C4-2B (cell line): Measurements from ENCODE around the gene ARFRP1.

Experiments
- H3K27ac ChIP-seq: fragments of 450-650 bp; 2 replicates; pipeline ENCODE4 v1.5.1; 2017
- ZFX ChIP-seq: fragments of 450-650 bp; IDR thresholded peaks from 2 replicates; pipeline ENCODE4 v1.6.1; 2017
- TF ChIP-seq, protein P1 (sequence below): fragments of 450-650 bp; conservative IDR thresholded peaks from 2 replicates; pipeline ENCODE4 v1.5.1; 2017; ENCODE audit warnings: mild to moderate bottlenecking

The ARFRP1 gene

DNA sequence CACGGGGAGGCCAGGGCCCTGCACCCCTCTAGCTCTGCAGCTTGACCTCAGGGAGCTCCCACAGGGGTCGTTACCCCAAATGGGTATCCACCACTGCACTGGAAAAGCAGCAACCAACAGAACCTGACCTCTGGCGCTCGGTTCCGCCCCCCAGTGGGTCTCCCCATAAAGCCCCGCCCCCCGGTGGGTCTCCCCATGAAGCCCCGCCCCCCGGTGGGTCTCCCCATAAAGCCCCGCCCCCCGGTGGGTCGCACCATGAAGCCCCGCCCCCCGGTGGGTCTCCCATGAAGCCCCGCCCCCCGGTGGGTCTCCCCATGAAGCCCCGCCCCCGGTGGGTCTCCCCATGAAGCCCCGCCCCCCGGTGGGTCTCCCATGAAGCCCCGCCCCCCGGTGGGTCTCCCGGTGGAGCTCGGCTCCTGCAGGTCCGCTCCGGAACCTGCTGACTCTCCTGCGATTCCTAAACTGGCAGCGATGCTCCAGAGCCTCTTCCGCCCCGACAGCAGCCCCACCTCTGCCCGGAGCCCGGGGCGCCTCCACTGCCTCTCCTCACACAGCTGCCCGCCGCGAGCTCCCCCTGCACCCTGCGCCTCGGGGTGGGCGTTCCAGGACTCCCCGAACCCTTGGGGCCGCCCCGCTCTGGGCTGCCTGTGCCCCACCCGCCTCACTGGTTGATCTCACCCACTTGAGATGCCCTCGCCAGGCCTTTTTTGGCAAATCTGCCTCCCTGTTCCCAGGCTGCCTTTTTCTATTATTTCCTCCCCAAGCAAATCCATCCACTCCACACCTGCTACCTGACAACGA is 43.9 kb upstream of the ARFRP1 start:
- H3K27ac ChIP-seq = no peak overlapping the region
- TF ChIP-seq, protein P1, sequence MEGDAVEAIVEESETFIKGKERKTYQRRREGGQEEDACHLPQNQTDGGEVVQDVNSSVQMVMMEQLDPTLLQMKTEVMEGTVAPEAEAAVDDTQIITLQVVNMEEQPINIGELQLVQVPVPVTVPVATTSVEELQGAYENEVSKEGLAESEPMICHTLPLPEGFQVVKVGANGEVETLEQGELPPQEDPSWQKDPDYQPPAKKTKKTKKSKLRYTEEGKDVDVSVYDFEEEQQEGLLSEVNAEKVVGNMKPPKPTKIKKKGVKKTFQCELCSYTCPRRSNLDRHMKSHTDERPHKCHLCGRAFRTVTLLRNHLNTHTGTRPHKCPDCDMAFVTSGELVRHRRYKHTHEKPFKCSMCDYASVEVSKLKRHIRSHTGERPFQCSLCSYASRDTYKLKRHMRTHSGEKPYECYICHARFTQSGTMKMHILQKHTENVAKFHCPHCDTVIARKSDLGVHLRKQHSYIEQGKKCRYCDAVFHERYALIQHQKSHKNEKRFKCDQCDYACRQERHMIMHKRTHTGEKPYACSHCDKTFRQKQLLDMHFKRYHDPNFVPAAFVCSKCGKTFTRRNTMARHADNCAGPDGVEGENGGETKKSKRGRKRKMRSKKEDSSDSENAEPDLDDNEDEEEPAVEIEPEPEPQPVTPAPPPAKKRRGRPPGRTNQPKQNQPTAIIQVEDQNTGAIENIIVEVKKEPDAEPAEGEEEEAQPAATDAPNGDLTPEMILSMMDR = no peak
- no peak for TF ChIP-seq ZFX

DNA sequence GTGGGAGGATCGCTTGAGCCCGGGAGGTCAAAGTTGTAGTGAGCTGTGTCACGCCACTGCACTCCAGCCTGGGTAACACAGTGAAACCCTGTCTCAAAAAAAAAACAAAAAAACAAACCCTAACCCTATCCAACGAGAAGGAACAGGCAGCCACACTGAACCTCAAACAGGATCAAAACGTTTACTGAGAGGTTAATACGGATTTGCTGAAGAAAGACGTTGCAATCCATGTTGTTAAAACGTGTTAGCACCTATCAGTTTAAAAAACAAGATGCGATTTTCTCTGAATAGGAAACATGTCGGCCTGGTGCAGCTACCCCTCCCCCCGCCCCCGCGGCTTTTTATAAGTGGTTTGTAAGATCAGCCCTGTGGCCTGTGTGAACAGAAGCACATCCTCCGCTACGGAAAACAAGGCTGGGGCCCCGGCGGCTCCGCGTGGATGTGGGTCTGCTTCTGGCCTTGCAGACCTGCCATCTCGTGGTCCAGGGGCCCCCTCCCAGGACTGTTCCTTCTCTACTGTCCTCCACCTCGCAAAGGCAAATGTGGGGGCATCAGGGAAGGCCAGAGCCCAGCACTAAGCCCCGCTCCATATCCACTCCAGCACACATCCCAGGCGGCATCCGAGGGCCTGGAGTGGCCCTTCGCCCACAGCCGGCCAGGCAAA is 43.2 kb upstream of the ARFRP1 start:
- TF ChIP-seq, protein P1 = no peak
- no peak for TF ChIP-seq ZFX
- H3K27ac ChIP-seq = no peak overlapping the region

DNA sequence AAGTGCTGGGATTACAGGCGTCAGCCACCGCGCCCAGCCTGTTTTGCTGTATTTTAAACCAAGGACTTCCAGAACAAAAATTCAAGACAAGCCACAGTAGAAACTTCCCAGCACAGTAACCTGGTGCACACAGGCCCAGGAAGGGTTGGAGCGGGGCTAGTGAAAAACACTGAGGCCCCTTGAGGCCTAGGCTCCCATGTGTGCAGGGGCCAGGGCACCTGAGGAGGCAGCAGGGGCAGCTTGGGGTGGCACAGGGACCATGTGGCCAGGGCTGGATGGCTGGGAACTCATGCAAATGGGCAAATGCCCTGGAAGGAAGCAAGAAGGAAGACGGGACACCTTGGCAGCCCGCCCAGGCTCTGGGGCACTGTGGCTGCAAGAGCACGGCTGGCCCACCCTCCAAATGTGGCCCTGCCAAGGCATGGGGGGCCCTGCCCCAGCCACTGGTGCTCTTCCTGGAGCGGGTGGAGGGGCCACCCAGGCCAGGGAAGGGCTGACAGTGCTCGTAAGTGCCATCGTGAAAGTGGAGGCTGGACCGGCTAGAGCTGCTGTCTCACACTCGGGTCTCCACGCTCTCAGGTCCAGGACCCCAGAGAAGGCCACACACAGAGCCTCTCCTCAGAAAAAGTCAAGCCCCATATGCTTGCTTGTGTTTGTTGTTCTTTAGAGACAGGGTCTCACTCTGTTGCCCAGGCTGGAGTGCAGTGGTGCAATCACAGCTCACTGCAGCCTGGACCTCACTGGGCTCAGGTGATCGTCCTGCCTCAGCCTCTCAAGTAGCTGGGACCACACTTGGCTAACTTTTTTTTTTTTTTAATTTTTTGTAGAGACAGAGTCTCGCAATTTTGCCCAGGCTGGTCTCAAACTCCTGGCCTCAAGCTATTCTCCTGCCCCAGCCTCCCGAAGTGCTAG is 42.1 kb upstream of the ARFRP1 start:
- TF ChIP-seq ZFX = no peak
- TF ChIP-seq, protein P1 = no peak
- H3K27ac ChIP-seq = no peak overlapping the region

DNA sequence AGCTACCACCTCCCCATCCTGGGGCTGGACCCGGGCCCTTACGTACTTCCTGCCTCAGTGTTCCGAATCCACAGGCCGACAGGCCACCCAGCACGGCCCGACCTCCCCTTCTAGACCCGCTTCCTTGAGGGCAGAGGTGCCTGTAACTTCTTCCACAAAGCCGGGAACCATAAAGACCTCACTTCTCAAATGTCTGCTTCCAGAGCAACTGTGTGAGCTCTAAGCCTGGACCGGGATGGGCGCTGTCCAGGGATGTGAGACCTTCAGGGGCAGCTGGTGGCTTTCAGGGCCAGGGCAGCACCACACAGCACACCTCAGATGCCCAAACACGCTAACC is 41.1 kb upstream of the ARFRP1 start:
- no peak overlapping the region for H3K27ac ChIP-seq
- TF ChIP-seq ZFX = no peak
- TF ChIP-seq, protein P1 = no peak

DNA sequence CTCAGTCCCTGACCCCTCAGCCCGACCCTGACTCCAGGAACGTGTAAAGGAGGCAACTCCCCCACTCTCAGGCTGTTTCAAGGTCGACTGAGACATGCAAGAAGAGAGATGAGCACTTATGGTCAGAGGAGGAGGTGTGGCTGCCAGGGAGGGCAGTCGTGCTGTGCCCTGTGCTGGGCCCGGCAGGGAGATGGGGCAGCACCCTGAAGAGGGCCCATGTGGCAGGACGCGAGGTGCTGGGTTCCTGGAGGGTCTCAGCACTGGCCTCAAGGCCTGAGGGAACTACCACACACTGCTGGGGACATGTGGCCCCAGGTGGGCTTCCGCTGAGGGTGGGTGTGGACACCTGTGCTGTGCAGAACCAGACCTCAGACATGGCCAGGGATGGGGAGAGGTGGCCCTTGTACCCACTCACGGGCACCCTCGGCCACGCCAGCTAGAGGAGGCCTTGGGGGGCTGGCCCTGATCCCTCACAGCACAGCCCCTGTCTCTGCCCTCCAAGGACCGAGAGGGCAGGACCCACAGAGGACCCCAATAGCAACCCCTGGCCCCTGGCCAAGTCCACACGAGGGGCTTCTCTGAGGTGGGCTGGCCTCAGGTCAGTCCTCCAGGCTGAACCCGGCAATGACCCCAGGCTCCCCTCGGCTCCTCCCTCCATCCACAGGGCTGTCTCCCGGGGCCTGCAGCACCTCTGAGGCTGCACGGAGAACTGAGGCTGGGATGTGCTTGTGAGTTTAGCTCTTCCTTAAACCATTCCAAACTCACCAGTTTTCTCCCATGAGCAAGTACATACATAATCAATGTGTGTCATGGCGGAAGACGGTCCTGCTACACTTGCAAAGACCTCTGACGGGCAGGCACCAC is 40.5 kb upstream of the ARFRP1 start:
- no peak overlapping the region for H3K27ac ChIP-seq
- TF ChIP-seq, protein P1 = no peak
- no peak for TF ChIP-seq ZFX

DNA sequence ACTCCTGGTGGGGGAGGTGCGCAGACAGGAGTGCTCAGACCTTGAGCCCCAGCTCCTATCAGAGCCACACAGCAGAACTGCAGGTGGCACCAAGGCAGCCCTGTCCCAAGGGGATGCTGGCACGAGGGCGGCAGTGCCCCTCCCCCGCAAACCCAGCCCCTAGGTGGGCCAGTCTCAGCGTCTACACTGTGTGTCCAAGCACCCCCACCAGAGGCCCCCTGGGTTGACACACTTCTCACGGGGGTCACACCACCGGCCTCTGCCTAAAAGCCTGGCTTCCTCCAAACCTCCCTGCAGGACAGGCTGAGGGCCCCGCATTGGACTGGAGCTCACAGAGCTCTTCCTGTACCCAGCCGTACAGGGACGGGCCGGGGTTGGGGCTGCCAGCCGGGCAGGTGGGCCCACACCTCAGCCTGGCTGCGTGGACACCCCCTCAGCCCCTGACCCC is 39.9 kb upstream of the ARFRP1 start:
- H3K27ac ChIP-seq = no peak overlapping the region
- no peak for TF ChIP-seq ZFX
- TF ChIP-seq, protein P1 = no peak
